CD4-positive, alpha-beta T cell treated with Interleukin-10 for 1 hour (primary cell): ENCODE measurements around the gene BLCAP.
"Not testable (repeated sequence)": the region's sequence is repeated elsewhere in the genome, so short reads cannot be mapped to it uniquely, and the experiment has no call there.

Source experiments
- DNase-seq: peaks from one replicate; pipeline ENCODE4 v3.0.0-alpha.2; 2020

Gene BLCAP

DNA sequence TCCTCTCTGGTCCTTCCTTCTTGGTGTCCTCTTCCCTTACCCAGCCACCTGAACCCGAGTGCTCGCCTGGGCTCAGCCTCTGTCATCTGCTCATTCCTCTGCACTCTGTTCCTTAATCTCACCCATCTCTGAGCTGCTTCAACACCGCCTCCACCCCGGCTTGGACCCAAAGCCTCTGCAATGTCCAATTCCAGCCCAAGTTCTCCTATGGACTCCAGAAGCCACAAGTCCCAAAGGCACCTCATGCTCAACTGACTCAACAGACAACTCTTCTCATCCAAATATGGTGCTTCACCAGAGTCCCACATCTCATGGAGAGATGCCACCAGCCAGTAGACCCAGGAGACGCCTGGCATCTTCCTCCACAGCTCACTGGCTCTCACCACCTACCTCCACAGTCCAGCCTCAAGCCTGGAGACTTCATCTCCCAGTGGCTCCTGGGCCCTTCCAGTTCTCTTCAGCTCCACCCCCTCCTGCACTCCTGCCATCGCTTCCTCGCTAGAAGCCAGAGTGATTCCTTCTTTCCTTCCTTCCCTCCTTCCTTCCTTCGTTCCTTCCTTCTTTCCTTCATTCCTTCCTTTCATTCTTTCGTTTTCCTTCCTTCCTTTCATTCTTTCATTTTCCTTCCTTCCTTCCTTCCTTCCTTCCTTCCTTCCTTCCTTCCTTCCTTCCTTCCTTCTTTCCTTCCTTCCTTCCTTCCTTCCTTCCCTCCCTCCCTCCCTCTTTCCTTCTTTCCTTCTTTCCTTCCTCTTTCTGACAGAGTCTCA is 47.6 kb downstream of the BLCAP start:
- DNase-seq: no peak

DNA sequence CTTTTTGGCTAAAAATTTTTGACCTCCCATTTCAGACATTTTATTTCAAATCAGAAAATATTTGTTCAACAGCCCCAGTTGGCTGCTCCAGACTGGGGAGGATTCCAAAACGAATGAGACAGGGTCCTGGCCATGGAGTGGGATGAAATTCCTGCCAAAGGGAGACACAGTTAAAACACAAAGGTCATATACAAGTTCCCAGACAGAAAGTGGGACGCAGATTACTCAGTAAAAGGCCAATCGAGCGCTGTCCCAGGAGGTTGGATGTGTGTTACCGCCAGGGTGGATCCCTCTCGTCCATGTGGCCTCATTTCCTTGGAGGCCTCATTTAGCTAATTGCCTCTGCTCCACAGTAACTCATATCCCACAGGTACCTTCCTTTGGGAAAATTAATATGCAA is 48.4 kb downstream of the BLCAP start:
- no peak for DNase-seq

GRCh38 chr20:37477041-37477440 is 50.6 kb downstream of the BLCAP start:
- DNase-seq: no peak

DNA sequence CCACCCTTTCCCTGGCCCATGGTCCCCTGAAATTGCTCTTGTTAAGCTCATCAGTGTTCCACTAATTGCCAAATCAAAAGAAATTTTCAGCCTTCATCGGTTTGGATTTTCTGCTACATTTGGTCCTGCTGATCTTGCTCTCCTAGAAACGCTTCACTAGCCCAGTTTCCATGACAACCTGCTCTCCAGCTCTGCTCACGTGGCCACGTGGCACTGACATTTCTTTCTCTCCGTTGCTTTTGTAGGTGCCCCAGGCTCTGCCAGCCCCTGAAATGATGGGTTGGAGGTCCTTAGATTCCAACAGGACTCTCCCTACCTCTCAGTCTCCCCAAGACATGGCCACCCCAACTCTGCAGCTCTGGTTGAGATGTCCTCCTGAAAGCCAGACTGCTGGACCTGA is 52.4 kb downstream of the BLCAP start:
- no peak for DNase-seq

GRCh38 chr20:37474386-37474785 is 53.3 kb downstream of the BLCAP start:
- no peak for DNase-seq

DNA sequence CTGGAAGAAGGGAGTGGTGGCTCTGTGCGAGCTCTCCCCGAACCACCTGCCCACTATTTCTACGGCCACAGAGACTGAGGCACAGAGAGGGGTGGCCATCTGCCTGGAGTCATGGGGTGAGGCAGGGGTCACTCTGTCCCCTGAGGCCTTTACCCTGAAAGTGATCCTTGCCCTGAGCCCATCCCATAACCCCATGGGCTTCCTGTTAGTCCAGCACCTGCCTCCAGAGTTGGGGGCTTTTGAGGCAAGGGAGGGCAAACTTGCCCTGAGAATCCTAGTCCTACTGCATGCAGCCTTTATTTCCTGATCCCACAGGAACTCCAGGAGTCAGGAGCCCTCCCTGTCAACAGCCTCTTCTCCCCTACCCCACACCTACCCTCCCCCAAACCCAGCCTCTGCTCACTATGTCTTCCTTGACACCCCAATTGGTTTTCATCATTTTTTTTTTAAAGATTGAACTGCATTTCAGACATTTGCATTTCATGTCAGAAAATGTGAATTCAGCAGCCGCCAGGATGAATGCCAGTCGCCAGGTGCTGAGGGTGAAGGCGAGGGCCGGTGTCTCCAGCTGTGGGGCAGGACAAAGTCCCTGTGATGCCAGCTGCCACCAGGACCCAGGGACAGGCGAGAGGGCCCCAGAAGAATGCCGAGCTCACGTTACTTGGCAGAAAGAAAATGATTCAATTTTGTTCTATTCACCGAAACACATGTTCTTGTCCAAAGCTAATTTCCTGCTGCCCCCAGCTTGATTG is 54.3 kb downstream of the BLCAP start:
- DNase-seq: no peak

- not testable (repeated sequence) for DNase-seq
These were observed 55.2 kb downstream of the BLCAP start for GRCh38 chr20:37472435-37472834.

- no peak for DNase-seq
These were observed 55.9 kb downstream of the BLCAP start for GRCh38 chr20:37471741-37472235.

GRCh38 chr20:37470190-37470589 is 57.5 kb downstream of the BLCAP start:
- not testable (repeated sequence) for DNase-seq

DNA sequence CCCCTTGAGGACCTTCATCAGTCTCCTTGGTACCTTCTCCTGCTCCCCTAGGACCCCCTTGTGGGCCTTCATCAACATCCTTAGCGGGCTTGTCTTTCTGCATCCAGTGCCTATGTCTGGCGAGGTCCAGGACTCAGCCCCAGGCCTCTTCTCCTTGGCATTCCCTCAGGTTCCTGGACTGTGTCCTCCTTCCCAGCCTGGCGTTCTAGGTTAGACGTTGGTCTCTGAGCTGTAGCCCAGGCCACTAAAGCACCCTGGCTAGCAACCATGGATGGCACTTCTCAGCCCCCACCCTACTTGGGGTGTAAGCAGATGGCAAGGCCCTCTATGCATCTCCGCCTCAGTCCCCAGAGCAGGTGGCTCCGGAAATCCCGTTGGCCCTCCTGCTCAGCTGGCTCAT is 58.1 kb downstream of the BLCAP start:
- DNase-seq: no peak

DNA sequence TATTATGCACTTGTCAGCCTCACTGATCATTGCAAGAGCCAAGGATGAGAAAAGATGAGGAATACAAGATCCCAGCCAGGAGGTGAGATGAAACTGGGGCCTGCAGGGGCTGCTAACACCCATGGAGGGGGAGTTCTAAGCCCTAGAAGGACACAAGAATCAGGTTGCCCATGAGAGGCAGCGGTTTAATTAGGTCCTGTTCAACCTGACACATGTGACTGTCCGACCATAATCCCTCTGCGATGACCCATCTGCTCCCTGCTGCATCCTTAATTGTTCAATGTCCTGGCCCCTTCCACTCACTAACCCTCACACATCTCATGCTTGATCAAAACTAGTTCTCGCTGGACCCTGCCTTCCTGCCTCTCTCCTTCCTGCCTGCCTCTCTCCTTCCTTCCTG is 58.8 kb downstream of the BLCAP start:
- DNase-seq: no peak
